ENCODE data around the gene CHD3.

GRCh38 chr17:7862692-7863437 is 25.7 kb upstream of the CHD3 start:
- TF ChIP-seq CTCF (IDR thresholded peaks at IDR 0.05; ENCODE audit: poor library complexity, severe bottlenecking) = peak; percentile 85
- TF ChIP-seq EZH2 (IDR thresholded peaks at IDR 0.05; ENCODE audit: borderline replicate concordance, insufficient read depth, low read length, poor library complexity, severe bottlenecking) = no peak
- no peak for TF ChIP-seq POLR2AphosphoS5 (IDR thresholded peaks at IDR 0.05)
- no peak for TF ChIP-seq TAF1 (IDR thresholded peaks at IDR 0.05; ENCODE audit: low read depth)
- TF ChIP-seq EP300 (conservative IDR thresholded peaks at IDR 0.05; ENCODE audit: poor library complexity, severe bottlenecking) = no peak
- peak; percentile 88 for TF ChIP-seq RAD21 (conservative IDR thresholded peaks at IDR 0.05)
- TF ChIP-seq REST (IDR thresholded peaks at IDR 0.05; ENCODE audit: borderline replicate concordance) = peak; percentile 22
